ENCODE measurements around the gene PDLIM1. TPM values are rescaled to one million over a fixed set of nuclear protein-coding genes. Genes with fewer than 3 reads are reported as not detected.

PDLIM1 gene
- total and polyA plus RNA-seq, 2 of the 13 experiments (the other 11 are each of a cell fraction or from before 2014, with no cell fraction given), result 119 to 123 TPM

GRCh38 chr10:95290461-95291364 lies at the start of gene PDLIM1 (continued):
- no peak for TF ChIP-seq ZFP82 (CRISPR knock-in tag; IDR thresholded peaks at IDR 0.05; ENCODE audit: borderline replicate concordance)
- TF ChIP-seq SMAD9 (CRISPR knock-in tag; IDR thresholded peaks at IDR 0.05), result no peak
- TF ChIP-seq SRSF4 (IDR thresholded peaks at IDR 0.05; ENCODE audit: low read depth, low read length, poor library complexity, severe bottlenecking), result no peak
- TF ChIP-seq ZNF235 (CRISPR knock-in tag; IDR thresholded peaks at IDR 0.05; ENCODE audit: borderline replicate concordance), result no peak
- TF ChIP-seq MYNN (CRISPR knock-in tag; IDR thresholded peaks at IDR 0.05; ENCODE audit: low read depth), result no peak
- no peak for TF ChIP-seq HMG20A (CRISPR knock-in tag; IDR thresholded peaks at IDR 0.05; ENCODE audit: borderline replicate concordance)
- TF ChIP-seq SAP130 (CRISPR knock-in tag; IDR thresholded peaks at IDR 0.05; ENCODE audit: low read depth), result peak; percentile 53
- no peak for TF ChIP-seq POLR2AphosphoS2 (IDR thresholded peaks at IDR 0.05; ENCODE audit: low read depth, low read length)
- TF ChIP-seq TGIF2 (CRISPR knock-in tag; IDR thresholded peaks at IDR 0.05), result no peak
- no peak for TF ChIP-seq NCOA1 (CRISPR knock-in tag; IDR thresholded peaks at IDR 0.05)
- no peak for TF ChIP-seq ZNF512B (CRISPR knock-in tag; IDR thresholded peaks at IDR 0.05; ENCODE audit: borderline replicate concordance)
- TF ChIP-seq KAT7 (CRISPR knock-in tag; IDR thresholded peaks at IDR 0.05; ENCODE audit: borderline replicate concordance), result no peak
- peak; percentile 49; the same call in 1 of the 2 replicates for TF ChIP-seq SIN3A (IDR thresholded peaks at IDR 0.05; ENCODE audit: borderline replicate concordance, low read depth, low read length)
- TF ChIP-seq, protein P1, sequence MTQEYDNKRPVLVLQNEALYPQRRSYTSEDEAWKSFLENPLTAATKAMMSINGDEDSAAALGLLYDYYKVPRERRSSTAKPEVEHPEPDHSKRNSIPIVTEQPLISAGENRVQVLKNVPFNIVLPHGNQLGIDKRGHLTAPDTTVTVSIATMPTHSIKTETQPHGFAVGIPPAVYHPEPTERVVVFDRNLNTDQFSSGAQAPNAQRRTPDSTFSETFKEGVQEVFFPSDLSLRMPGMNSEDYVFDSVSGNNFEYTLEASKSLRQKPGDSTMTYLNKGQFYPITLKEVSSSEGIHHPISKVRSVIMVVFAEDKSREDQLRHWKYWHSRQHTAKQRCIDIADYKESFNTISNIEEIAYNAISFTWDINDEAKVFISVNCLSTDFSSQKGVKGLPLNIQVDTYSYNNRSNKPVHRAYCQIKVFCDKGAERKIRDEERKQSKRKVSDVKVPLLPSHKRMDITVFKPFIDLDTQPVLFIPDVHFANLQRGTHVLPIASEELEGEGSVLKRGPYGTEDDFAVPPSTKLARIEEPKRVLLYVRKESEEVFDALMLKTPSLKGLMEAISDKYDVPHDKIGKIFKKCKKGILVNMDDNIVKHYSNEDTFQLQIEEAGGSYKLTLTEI (CRISPR knock-in tag; conservative IDR thresholded peaks at IDR 0.05), result no peak
- TF ChIP-seq, protein P2, sequence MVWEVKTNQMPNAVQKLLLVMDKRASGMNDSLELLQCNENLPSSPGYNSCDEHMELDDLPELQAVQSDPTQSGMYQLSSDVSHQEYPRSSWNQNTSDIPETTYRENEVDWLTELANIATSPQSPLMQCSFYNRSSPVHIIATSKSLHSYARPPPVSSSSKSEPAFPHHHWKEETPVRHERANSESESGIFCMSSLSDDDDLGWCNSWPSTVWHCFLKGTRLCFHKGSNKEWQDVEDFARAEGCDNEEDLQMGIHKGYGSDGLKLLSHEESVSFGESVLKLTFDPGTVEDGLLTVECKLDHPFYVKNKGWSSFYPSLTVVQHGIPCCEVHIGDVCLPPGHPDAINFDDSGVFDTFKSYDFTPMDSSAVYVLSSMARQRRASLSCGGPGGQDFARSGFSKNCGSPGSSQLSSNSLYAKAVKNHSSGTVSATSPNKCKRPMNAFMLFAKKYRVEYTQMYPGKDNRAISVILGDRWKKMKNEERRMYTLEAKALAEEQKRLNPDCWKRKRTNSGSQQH (CRISPR knock-in tag; IDR thresholded peaks at IDR 0.05; ENCODE audit: low read depth), result no peak
- no peak for TF ChIP-seq GABPA (IDR thresholded peaks at IDR 0.05; ENCODE audit: low read depth, low read length)
- TF ChIP-seq GABPA (CRISPR knock-in tag; IDR thresholded peaks at IDR 0.05; ENCODE audit: low read depth), result no peak
- TF ChIP-seq RAD21 (CRISPR knock-in tag; IDR thresholded peaks at IDR 0.05), result peak; percentile 74
- TF ChIP-seq RBAK (CRISPR knock-in tag; IDR thresholded peaks at IDR 0.05), result no peak
- no peak for TF ChIP-seq NFE2L2 (IDR thresholded peaks at IDR 0.05; ENCODE audit: low read length)
- no peak for TF ChIP-seq ZNF160 (CRISPR knock-in tag; IDR thresholded peaks at IDR 0.05)
- no peak for TF ChIP-seq TARDBP (CRISPR knock-in tag; IDR thresholded peaks at IDR 0.05)
- TF ChIP-seq PRPF4 (IDR thresholded peaks at IDR 0.05; ENCODE audit: low read depth, low read length, poor library complexity, severe bottlenecking), result no peak
